GM21825 (cell line): Measurements from ENCODE around the gene RAB31.

ENCODE experiments used
- ATAC-seq: cut with Tn5 transposase; IDR thresholded peaks from one replicate; pipeline ENCODE4 v1.9.1; 2021; ENCODE audit warnings: mild to moderate bottlenecking, moderate library complexity; ENCODE audit not compliant: unreplicated experiment

Gene RAB31

DNA sequence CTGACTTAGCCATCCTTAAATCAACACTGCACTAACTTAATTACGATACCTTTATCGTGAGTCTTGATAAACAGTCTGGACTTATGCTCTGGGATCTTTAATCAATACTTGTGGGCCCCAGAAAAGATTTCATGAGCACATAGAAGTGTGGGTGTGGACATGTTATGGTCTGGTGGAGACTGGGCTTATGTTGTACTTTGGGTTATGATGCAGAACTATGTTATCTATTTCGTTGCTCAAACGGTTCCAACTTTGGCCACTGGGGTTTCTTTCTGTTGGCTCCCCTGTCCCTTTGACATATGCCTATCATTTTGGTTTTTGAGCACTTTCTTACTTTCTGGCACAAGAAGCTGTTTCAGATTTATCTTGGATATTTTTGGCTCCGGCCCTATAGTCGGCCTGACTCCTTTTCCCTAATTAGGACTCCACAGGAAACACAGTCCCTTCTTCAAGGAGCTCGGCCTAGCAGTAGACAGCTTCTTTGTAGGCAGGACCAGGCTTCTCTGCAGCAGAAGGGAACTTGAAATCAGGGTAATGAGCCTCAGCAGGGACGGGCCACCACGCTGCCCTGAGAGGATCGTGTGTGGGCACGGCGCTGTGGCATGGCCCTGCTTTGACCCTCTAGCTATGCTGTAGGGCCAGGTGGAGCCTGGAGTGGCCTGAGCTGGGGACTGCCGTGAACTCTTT, 123.1 kb downstream of the RAB31 start:
- ATAC-seq: no peak

DNA sequence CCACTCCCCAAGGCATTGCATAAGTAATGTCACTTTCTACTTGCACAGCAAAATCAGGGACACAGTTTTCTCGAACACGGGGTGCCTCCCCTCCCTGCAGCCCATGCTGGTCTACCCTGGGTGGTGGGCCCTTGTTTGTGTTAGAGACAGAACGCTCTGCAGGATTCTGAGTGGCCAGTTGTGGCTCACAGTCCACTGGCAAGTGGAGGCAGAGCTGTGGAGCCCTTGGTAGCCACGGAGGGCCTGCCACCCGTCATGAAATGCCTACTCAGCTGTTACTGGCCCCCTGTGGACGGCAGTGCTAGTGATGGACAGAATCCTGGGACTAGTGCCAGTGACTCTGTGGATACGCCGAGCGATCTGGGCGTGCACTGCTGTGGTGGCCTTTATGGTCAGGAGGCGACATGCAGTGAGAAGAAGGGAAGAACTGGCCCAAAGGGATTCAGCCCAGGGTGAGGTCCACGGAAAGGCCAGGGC, 123.7 kb downstream of the RAB31 start:
- no peak for ATAC-seq

- no peak for ATAC-seq
Measured at GRCh38 chr18:9832871-9833270, 124.8 kb downstream of the RAB31 start.

GRCh38 chr18:9834551-9834950, 126.5 kb downstream of the RAB31 start:
- no peak for ATAC-seq

DNA sequence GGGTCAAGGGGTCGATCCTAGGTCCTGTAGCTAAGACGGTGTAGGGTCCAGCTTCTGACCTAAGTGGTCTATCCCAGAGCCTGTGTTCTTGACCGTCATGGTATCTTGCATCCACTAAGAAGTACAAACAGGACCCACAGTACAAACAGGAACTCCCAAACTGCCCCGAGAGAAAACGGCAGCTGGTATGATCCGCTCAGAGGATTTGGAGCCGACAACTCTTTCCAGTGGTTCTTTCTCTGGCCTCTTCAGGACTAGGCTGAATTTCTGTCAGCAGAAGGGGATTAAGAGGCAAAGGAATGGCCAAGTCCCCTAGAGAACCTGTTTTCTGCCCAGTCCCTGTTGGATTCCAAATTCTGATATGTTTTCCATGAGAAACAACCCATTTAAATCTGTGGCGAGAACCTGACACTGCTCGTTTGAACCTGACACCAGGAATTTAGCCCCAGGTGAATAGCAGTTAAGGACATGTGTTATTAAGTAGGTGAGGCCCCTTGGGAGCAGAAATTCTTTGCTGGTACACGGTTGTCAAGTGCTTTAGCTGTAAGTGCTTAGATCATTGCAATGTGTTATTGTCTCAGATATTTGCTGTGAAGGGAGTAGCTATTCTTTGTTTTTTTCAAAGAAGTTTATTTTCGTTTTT, 127.1 kb downstream of the RAB31 start:
- ATAC-seq: no peak

DNA sequence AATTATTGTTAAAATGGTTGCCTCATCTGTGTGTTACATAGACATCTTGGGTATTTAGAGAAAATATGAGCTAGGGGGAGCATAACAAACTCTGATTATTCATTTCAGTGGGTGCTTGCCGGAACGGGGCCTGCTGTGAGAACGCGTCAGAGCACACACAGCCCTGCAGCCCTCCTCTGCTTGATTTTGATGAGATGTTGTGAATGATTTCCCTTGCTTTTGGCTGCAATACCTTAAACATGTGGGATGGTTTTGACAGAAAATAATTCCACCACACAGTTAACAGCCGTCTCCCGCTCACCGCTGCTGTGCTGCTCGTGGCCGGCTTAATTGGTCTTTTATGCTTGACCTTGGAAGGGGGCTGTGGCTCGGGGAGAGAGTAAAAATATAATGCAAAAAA, 127.7 kb downstream of the RAB31 start:
- no peak for ATAC-seq

DNA sequence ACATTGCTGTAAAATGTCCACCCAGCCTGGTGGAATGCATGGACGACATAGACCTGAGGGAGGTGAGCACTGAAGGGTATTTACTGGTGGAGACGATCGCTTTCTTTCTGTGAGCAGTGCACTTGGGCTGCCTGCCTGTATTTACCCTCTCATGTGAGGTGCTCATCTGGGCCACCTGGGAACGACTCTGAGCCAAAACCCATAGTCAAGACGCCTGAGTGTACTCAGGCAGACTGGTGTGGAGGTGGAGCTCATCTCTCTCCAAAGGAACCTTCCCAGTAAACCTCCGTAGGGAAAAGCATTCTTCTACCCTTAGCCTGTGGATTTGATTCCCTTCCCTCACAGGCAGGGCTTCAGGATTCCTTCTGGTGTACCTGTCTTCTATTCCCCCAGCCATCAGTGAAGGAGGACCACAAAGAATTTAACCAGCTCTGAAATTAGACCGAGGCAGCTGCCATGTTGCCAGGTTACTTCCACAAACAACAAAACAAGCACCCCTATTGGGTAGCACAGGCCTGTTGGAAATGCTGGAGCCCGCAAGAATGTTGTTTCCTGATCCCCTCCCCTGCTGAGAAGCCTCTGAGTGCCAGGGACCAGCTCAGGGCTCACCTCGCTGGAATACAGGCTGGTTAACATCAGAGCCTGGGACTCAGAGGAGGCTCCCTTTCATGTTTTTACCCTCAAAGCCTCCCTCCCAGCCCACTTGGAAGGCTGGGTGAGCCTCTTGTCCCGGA, 130.2 kb downstream of the RAB31 start:
- no peak for ATAC-seq

- no peak for ATAC-seq
Measured at GRCh38 chr18:9839211-9839610, 131.1 kb downstream of the RAB31 start.

DNA sequence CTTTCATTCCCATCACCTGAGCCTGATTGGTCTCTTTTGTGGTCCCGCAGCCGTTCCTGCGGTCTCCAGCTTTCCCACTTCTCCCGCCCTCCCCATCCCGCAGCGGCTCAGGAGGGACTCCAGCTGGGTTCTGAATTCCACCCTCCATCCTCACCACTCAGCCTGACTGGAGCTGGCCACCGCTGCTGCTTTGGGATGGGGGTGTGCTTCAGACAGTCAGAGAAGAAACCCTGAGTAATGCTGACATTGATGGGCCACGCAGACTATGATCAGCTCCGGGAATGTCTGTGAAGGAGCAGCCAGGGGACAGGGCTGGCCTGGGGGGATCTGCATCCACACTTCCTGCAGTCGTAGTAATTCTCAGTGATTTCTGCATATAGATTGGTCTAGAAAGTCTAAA, 131.8 kb downstream of the RAB31 start:
- no peak for ATAC-seq

DNA sequence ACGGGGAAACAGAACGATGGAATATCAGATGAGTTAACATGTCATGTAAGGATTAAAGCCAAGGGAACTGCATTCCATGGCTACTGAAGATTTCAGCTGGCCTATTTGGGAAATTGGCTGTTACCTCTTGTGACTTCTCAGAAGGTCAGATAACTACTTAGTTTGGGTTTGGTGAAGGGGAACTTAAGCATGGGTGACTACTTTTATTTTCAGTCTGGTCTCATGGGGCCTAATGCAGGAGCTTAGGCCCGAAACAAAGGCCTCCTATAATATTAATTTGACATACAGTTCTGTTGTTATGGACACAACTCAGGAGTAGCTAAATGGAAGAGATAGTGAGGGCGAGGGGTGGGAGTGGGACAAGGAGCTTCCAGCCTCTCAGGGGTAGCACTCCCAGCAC, 133.7 kb downstream of the RAB31 start:
- ATAC-seq: no peak

DNA sequence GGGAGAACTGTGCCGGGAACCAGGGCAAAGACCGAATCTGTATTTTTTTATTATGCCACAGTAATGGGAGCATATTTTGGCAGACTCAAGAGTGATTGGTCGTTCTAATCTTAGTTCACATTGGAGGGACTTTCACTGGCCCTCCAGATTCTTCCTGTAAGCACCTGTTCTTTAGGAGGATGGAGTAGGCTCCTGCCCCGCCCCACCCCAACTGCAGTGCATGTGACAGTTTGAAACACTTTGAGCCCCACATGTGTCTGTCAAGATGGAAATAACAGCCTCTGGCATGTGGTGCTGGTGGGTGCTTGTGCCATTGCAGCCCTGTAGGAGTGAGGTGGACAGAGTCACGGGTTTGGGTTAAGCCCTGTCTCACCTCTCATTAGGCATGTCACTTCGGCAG, 134.3 kb downstream of the RAB31 start:
- ATAC-seq: no peak

GRCh38 chr18:9845256-9845655, 137.2 kb downstream of the RAB31 start:
- no peak for ATAC-seq

GRCh38 chr18:9846162-9846925, 138.2 kb downstream of the RAB31 start:
- no peak for ATAC-seq

- ATAC-seq: no peak
Measured at GRCh38 chr18:9848170-9848879, 140.2 kb downstream of the RAB31 start.

- ATAC-seq: no peak
Measured at GRCh38 chr18:9849407-9850283, 141.5 kb downstream of the RAB31 start.

GRCh38 chr18:9850309-9850708, 142.2 kb downstream of the RAB31 start:
- no peak for ATAC-seq

GRCh38 chr18:9851511-9851910, 143.4 kb downstream of the RAB31 start:
- no peak for ATAC-seq

- no peak for ATAC-seq
Measured at GRCh38 chr18:9852266-9853081, 144.4 kb downstream of the RAB31 start.
